Measurements from ENCODE around the gene PRR18.
"Not testable (repeated sequence)": the region's sequence is repeated elsewhere in the genome, so short reads cannot be mapped to it uniquely, and the experiment has no call there.

PRR18 gene

GRCh38 chr6:166348305-166348949 lies 40.2 kb upstream of the PRR18 start:
- no peak for TF ChIP-seq CTCF (conservative IDR thresholded peaks at IDR 0.05; ENCODE audit: low read depth, low read length)
- DNase-seq (ENCODE audit: low read depth), result no peak
- no peak overlapping the region for H3K4me3 ChIP-seq (ENCODE audit: low read length)

- TF ChIP-seq CTCF (conservative IDR thresholded peaks at IDR 0.05; ENCODE audit: low read depth, low read length), result no peak
- no peak overlapping the region for H3K4me3 ChIP-seq (ENCODE audit: low read length)
- DNase-seq (ENCODE audit: low read depth), result no peak
These were observed 38.8 kb upstream of the PRR18 start for GRCh38 chr6:166346965-166347364.

GRCh38 chr6:166346449-166346848 lies 38.3 kb upstream of the PRR18 start:
- H3K4me3 ChIP-seq (ENCODE audit: low read length), result no peak overlapping the region
- no peak for DNase-seq (ENCODE audit: low read depth)
- no peak for TF ChIP-seq CTCF (conservative IDR thresholded peaks at IDR 0.05; ENCODE audit: low read depth, low read length)

GRCh38 chr6:166345672-166346071 lies 37.5 kb upstream of the PRR18 start:
- H3K4me3 ChIP-seq (ENCODE audit: low read length); DNase-seq (ENCODE audit: low read depth): not testable (repeated sequence)

- DNase-seq (ENCODE audit: low read depth), result not testable (repeated sequence)
These were observed 36.7 kb upstream of the PRR18 start for GRCh38 chr6:166344921-166345320.

GRCh38 chr6:166344240-166344639 lies 36.0 kb upstream of the PRR18 start:
- no peak overlapping the region for H3K4me3 ChIP-seq (ENCODE audit: low read length)
- DNase-seq (ENCODE audit: low read depth), result no peak
- no peak for TF ChIP-seq CTCF (conservative IDR thresholded peaks at IDR 0.05; ENCODE audit: low read depth, low read length)

More at GRCh38 chr6:166344921-166345320, 36.7 kb upstream of the PRR18 start:
- not testable (repeated sequence) for H3K4me3 ChIP-seq (ENCODE audit: low read length)

- peak overlapping the region; percentile 96 for H3K4me3 ChIP-seq (ENCODE audit: low read length)
- TF ChIP-seq CTCF (conservative IDR thresholded peaks at IDR 0.05; ENCODE audit: low read depth, low read length), result no peak
- no peak for DNase-seq (ENCODE audit: low read depth)
These were observed 34.9 kb upstream of the PRR18 start for GRCh38 chr6:166343150-166343487.

GRCh38 chr6:166342349-166343149 lies 34.4 kb upstream of the PRR18 start, which contains the start of gene SFT2D1:
Gene SFT2D1, minus strand, starts transcription at chr6:166342545. Its CDS starts 64 bp downstream, at chr6:166342481.
- peak; percentile 34 for DNase-seq (ENCODE audit: low read depth)
- H3K4me3 ChIP-seq (ENCODE audit: low read length), result peak within 1 kb of the TSS; percentile 96
- no peak for TF ChIP-seq CTCF (conservative IDR thresholded peaks at IDR 0.05; ENCODE audit: low read depth, low read length)

Data from retinal pigment epithelial cell (primary cell).